GM19351 (cell line): ENCODE measurements around the gene USP12.
"Not testable (repeated sequence)": the region's sequence is repeated elsewhere in the genome, so short reads cannot be mapped to it uniquely, and the experiment has no call there.

Experiments used
- ATAC-seq: cut with Tn5 transposase; IDR thresholded peaks from one replicate; pipeline ENCODE4 v1.9.1; 2021; ENCODE audit warnings: mild to moderate bottlenecking, moderate library complexity; ENCODE audit not compliant: unreplicated experiment

The USP12 gene

DNA sequence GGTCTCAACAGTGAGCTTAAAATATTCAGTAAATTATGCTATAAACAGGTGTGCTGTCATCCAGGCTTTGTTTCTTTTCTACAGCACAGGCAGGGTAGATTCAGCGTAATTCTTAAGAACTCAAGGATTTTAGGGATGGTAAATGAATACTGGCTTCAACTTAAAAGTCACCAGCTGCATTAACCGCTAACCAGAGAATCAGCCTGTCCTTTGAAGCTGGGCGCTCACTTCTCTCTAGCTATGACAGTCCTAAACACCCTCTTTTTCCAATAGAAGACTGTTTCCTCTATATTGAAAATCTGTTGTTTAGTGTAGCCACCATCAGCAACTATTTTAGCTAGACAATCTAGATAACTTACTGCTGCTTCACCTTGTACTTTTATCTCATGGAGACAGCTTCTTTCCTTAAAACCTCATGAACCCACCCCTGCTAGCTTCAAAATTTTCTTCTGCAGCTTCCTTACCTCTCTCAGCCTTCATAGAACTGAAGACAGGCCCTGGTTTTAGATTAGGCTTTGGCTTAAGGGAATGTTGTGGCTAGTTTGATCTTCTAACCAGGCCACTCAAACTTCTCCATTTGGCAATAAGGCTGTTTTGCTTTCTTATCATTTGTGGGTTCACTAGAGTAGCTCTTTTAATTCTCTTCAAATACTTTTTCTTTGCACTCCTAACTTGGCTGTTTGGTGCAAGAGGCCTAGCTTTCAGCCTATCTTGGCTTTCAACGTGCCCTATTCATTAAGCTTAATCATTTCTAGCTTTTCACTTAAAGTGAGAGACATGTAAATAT is 89.5 kb downstream of the USP12 start:
- ATAC-seq, result no peak

DNA sequence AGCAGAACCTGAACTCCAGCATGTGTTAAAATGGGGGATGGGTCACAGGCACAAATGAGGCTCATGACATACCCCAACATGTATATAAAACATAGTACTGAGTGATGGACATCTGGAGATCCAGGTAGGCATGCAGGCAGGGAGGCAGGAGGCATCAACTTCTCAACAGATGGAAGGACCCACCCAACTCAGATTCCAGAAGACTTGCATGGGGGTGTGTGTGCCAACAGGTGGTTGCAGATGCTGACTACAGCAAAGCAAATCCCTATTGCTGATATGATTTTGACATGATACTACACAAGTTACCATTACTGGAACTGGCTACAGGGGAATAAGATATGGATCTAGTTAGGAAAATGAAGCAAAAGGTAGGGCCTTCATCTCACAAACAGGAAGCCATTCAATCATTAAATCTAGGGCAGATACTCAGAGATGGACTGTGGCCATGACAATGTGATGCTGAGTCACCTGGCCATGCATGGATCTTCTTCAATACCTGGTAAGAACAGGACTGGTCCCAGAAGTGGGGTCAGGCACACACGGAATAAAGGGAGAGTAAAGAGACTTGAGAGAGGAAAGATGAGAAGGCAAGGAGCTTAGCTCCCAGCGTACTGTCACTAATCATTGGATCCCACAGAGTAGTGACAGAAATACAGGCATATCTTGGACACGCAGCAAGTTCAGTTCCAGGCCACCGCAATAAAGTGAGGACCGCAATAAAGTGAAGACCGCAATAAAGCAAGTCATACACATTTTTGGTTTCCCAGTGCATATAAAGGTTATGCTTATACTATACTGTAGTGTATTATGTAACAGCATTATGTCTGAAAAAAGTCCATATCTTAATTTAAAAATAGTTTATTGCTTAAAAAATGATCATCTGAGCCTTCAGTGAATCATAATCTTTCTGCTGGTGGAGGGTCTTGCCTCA is 91.3 kb downstream of the USP12 start:
- no peak for ATAC-seq

DNA sequence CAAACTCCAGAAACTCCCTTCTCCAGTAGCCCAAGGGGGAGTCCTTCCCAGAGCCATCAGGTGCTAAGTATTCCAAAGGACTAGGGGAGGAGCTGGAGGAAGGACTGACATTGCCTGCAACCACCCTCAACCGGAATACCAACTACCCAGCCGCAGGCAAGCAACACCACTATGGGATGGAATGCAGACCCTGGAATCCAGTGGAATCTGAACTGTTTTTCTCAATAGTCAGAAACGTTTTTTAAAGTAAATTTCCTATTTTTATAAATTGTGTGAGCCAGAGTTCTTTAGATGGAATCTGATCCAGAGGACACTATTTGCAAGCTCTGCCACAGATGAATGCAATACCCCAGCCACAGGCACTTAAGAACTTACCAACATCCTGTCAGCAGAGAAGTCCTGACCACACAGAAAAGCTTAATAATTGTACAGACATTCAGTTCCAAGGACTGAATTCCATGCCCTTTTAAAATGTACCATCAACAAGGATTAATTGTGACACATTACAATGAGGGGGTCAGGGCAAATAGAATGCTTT is 92.1 kb downstream of the USP12 start:
- ATAC-seq, result no peak

DNA sequence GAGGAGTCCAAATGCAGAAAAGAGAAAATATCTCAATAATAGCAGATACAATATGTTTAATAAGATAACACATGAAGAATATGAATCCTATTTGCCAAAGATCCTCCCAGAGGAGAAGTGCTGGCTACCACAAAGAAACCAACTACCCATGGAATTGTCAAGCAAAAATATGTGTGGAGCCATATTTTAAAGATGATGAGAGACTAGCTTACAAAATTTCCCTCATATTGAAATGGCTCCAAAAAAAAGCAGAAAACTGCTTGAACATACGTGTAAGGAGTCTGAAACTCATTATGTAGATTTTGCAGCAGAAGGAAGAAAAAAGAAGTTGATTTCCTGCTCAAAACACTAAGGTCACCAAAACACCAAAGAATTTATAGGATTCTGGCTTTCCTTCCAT is 94.2 kb downstream of the USP12 start:
- no peak for ATAC-seq

DNA sequence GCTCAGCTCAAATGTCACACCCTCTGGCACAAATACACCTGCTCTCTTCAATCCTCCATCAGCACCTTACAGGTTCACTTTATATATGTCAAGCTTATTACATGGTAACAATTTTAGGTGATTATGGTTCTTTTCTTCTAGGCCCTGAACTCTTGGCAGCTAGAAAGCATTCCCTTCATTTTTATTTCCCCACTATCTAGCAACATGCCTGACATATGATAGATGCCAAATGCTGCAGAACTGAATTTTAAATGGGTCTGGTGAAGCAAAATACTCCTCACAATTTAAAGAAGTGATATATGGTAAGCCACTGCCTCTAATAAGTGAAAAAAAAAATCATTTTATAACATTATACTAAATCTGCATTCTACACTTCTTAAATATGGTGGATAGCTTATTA is 95.2 kb downstream of the USP12 start:
- no peak for ATAC-seq

DNA sequence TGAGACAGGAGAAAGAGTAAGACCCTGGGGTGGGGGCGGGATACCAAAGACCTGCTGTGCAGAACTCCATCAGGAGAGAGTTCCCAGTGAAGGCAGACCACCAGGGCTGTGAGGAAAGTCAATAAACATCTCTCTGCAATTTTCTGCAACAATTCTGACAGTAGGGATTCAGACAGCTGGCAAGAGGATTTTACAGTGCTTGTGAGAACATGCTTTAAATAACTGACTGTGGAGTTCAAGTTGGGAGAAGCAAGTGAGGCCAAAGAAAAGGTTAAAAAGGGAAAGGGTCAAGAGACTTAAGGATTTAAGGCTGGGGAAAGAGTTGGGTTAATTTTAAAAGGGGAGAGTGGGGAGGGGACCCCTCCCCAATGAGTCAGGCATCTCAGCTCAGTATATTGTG is 98.4 kb downstream of the USP12 start:
- ATAC-seq, result no peak

DNA sequence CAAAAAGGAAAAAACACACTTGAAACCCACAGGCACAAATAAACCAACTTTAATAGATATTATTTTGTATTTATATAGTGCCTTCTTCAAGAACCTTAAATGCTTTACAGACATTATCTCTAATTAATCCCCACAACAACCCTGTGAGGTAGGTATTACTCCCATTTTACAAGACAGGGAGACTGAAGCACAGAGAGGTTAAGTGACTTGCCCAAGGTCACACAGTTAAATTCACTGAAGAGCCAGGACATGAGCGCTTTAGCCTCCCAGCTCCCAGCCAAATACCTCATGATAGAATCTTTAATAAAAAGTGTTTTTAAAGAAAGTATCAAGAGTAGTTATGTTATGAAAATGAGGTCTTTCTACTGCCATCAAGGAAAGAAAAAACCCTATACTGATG is 105.5 kb downstream of the USP12 start:
- not testable (repeated sequence) for ATAC-seq

DNA sequence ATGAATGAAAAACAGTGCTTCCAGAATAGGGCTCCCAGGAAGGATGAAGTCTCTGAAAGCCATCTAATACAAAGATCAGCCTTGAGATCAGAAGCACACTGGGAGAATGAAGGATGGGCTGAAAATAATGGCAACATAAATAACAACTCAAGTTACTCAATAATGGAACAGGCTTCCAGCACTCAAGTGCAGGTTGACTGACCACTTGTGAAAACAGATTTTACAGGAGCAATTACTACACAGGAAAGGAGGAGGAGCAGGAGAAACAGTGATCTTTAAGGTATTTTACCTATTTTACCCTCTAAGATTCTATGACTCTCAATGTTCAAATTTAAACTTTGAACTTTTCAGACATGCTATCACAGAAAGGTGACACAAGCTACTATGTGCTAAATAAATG is 106.0 kb downstream of the USP12 start:
- ATAC-seq, result no peak

DNA sequence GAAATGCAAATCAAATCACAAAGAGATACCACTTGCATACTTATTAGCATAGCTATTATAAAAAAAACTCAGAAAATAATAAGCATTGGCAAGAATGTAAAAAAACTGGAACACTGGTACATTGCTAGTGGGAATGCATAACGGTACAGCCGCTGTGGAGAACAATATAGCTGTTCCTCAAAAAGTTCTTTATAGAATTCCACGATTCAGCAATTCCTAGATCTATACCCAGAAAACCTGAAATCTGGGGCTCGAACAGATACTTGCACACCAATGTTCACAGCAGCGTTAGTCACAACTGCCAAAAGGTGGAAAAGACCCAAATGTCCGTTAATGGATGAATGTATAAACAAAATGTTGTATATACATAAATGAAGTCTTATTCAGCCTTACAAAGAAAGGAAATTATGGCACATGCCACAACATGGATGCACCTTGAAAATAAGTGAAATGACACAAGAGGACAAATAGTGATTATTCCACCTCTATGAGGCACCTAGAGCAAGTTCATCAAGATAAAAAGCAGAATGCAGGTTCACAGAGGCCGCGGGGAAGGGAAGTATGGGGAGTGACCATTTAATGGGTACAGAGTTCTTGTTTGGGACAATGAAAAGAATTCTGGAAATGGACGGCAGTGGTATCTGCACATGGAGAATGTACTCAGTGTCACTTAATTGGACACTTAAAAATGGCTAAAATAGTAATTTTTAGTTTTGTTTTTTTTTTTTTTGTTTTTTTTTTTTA is 107.2 kb downstream of the USP12 start:
- no peak for ATAC-seq

DNA sequence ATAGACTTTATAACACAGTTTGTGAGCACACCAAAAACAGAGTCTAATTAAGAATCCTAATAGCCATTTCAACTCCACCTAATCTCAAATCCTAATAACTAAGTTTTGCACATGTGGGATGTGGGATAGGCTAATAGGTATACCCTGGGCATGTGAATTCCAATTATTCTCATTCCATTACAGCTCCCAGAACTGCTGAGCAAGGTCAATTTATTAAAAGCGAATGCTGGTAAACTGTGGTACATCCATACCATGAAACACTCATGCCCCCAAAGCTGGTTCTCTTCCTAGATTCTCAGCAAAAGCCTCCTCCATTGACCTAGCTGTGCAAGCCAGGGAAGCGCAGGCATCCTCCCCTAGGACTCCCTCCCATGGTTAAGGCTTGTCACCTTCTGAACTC is 113.8 kb downstream of the USP12 start:
- ATAC-seq, result no peak

DNA sequence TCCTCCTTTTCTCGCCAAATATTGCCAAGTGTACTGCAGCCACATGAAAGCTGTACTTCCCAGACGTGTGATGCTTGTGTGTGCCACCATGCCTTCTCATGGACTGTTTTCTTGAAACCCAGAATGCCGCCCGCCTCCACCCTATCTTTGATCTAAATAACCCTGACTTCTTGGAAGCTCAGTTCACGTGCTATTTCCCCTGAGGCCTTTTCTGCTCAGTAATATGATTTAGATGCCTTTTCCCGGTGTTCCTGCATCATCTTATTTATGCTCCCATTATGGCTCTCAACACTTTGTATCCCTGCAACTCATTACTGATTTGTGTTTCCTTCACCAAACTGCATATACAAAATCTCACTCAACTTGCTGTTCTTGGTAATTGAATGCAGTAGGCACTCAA is 116.1 kb downstream of the USP12 start:
- ATAC-seq, result no peak

DNA sequence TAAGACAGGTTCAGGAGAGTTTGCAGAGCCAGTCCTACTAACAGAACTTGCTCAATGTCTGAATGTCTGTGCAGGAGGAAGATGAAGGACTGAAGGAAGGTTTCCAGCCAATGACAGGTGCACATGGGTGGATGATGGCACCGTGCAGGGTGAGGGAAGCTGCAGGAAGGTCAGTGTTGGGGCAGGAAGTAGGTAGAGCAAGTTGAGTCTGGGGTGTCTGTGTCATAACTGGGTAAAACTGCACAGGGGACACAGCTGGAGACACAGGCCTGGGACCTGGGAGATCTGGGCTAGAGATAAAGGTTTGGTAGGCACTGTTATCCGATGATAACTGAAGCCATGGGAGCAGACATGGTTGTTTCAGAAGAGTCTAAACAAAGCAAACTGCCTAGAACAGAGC is 116.9 kb downstream of the USP12 start:
- no peak for ATAC-seq

DNA sequence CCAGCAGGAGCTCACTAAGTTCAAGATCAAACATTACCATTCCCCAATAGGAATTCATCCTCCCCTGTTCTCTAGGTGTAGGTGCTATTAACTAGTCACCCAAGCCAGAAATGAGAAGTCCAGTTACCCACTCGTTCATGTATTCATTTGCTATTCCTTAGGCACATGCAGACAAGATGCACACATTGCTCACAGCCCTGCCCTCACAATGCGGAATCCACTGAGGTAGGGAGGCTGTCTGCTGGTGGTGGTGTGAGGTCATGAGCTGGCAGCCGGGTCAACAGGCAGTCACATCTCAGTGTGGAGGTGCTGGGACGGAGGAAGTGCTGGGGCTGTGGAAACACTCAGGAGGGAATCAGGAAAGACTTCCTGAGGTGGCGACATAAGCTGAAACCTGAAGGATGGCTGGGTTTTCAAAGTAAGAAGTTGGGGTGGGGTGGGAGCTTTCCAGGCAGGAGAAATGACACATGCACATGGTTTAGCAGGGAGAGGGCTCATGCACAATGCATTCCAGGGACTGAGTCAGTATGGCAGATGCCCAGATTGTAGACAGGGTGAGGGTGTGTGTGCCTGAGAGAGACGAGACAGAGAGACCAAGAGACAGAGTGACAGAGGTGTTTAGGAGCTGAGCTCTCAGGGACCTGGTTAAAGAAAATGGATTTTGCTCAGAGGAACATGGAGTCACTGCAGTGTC is 117.6 kb downstream of the USP12 start:
- no peak for ATAC-seq

DNA sequence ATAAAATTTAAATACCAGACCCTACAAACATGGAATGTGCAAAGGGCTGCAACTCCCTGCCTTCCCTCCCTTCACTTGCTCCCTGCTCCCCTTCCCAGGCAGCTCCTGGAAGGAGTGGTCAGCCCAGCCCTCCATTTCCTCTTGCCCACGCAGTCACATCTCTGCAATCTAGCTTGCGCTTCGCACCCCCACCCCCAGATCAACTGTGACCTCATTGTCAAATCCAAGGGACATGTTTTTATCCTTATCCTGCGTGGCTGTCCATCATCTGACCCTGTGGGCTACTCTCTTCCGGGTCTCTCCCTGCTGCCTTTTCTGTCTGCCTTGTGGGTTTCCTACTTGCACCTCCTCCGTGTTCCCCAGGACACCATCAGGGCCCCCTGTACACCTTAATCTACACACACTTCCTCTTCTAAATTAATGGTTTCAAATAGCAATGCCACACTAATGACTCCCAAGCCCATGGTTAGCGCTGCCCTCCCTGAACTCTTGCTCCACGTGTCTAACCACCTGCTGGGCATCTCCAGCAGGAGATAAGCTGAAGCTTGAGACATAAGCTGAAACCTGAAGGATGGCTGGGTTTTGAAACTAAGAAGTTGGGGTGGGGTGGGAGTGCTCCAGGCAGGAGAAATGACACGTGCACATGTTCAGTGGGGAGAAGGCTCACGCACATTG is 118.3 kb downstream of the USP12 start:
- ATAC-seq, result no peak

DNA sequence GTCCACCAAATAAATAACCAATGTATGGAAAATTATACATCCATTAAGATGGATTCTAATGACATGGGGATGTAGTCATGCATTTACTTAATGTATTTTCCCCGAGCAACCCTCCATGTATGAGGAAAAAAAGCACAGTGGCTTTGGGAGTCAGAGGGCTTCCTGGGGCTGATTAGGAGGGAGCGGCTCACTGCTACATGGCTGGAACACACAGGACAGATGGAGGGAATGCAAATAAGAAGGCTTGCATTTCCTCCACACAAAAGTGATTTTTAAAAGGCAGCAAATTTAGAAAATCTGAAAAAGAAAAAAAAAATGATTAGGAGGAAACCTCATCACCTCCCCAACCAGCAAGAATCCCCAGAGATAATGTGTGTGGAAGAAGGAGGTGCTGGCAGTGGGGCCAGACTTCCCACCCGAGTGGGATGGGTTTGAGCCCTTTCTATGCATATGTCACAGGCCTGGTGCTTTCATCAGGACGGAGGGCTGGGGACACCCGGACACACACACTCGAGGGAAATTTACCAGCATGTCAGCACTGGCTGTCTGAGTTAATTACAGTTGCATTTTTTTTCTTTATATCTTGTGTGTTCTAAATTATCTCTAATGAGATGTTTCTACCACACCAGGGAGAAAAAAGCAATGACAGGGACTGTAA is 118.9 kb downstream of the USP12 start:
- ATAC-seq, result no peak

DNA sequence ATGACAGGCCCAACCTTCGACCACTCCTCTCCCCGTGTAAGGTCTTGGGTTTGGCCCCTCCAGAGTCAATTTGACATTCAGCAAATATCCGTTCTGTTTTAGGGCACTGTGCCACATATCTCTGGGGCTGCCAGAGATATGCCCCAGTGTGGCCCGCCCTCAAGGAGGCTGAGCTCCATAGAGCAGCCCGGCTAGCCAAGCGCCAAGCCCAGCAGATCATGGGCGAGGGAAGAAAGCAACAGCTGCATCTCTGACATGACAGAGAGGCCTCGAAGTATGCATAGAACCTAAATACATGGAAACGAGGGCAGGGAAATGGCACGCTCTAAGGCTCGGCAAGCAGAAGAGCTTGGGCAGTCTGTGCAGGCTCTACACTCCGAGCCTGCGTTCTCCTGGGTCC is 124.5 kb downstream of the USP12 start:
- ATAC-seq, result no peak

DNA sequence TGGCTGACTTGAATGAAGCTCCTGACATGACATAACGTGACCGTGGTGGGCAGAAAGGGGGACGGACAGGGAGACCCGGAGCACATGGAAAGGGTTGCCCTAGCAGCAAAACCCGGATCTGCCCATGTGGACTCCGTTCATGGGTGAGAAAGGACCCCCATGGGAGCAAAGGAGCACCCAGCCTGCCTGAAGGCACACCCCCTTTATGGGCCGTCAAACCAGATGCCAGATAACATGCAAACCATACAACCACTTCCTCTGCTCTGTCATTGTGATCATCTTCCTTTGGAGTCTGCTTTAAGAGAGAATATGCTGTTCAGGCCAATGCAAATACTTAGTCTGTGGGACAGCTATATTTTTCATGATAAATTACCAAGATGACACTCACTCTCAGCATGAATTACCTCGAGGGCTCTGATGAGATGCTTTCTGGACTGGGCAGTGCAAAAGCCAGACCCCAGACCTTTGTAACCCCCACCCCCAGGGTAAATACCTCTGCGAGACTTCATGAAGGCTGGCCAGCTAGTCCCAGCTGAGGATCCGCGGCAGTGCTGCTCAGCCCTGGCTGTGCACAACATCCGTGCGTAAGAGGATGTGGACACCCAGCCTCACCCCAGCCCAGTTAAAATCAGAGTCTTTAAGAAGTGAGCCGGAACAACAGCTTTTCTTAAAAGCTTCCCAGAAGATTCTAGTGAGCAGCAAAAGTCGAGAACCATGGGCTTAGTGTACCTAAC is 126.6 kb downstream of the USP12 start:
- no peak for ATAC-seq

DNA sequence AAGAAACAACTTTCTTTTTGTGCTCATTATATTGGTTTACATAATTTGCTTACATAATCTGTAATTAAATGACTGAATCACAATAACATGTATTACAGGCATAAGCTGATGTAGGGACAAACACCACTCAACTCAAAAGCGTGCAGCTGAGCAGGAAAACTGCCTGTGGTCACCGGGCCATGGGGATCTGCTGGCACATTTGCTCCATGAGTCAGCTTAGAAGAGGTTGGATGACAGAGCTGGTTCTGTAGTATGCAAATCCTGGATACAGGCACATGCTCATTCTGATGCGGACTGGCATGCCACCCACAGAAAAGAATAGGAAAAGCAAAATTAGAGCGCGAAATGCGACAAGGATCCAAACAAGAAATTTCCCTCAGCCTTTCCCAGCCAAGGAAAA is 128.6 kb downstream of the USP12 start:
- no peak for ATAC-seq

DNA sequence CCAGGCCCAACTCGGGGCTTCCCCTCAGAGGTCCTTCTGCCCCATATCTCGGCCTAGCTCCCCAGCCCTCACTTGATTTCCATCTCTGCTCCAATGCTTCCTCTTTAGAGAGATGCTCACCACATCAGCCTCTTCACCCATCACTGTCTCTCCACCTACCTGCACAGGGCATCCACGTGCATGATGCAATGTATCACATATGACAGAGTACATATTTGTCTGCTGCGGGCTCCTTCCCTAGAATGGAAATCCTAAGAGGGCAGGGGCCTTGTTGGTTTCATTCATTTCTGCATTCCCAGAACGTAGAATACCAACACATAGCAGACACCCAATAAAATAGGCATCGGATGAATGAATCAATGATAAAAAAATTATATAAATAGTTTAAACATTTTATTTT is 130.3 kb downstream of the USP12 start:
- no peak for ATAC-seq
